Lower leg skin (tissue), 3 donors: Measurements from ENCODE around the gene CRY2.

Source experiments
- CTCF ChIP-seq, 3 donors: fragments of 450-650 bp; IDR thresholded peaks; one replicate each; pipeline ENCODE4 v1.5.1; 2016; ENCODE audit warnings: antibody characterized with exemption in 3 of 3, mild to moderate bottlenecking in 3 of 3, moderate library complexity in 2 of 3
- POLR2A ChIP-seq, 2 donors: fragments of 450-650 bp; IDR thresholded peaks; one replicate each; pipeline ENCODE4 v1.6.1; 2016 to 2017; ENCODE audit warnings: antibody characterized with exemption in 2 of 2, mild to moderate bottlenecking in 1 of 2, moderate library complexity in 1 of 2

DNA sequence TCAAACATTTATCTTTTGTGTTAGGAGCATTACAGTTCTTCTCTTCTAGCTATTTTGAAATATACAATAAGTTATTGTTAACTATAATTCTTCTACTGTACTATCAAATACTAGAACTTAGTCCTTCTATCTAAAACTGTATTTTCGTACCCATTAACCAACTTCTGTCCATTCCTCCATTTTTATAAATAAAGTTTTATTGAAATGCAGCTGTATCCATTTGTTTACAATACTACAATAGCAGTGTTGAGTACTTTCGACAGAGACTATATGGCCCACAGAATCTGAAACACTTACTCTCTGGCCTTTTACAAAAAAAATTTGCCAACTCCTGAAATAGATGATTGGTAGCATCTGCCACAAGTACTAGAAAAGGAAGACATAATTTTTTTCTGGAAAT, 47.0 kb upstream of the CRY2 start:
- TF ChIP-seq POLR2A (IDR thresholded peaks at IDR 0.05) (no peak), CTCF (IDR thresholded peaks at IDR 0.05) (no peak)
